GM23338 (cell line): ENCODE results near the gene ITGB2.

ENCODE experiments used
- CREB1 ChIP-seq: fragments of 250-450 bp; sonication (Bioruptor Pico); IDR thresholded peaks from 2 replicates; pipeline ENCODE4 v1.5.0; 2020; ENCODE audit warnings: low read depth, mild to moderate bottlenecking, moderate library complexity
- CTCF ChIP-seq, 2 experiments: fragments of 200-600 bp in 1 of 2; sonication (generic) in 1 of 2; conservative IDR thresholded peaks; 2 replicates each; pipeline versions ENCODE4 v1.5.1 to v1.6.1; 2016 to 2017; ENCODE audit warnings: antibody characterized with exemption in 2 of 2, low read depth in 2 of 2, mild to moderate bottlenecking in 2 of 2, moderate library complexity in 1 of 2
- EZH2 ChIP-seq: fragments of 200-600 bp; sonication (generic); IDR thresholded peaks from one replicate; pipeline ENCODE4 v1.8.0; 2017; ENCODE audit warnings: antibody characterized with exemption, mild to moderate bottlenecking, low read depth; ENCODE audit not compliant: unreplicated experiment
- EZH2phosphoT487 ChIP-seq: fragments of 200-600 bp; sonication (generic); IDR thresholded peaks from one replicate; pipeline ENCODE4 v1.8.1; 2018; ENCODE audit warnings: antibody characterized with exemption; ENCODE audit not compliant: unreplicated experiment
- JUNB ChIP-seq: IDR thresholded peaks from one replicate; pipeline ENCODE4 v1.6.1; 2016; ENCODE audit warnings: antibody characterized with exemption; ENCODE audit not compliant: unreplicated experiment
- POLR2AphosphoS5 ChIP-seq: IDR thresholded peaks from 2 replicates; pipeline ENCODE4 v1.6.1; 2016; ENCODE audit warnings: antibody characterized with exemption, low read depth
- TF ChIP-seq, protein P1 (sequence below): IDR thresholded peaks from one replicate; pipeline ENCODE4 v1.6.1; 2018; ENCODE audit warnings: antibody characterized with exemption; ENCODE audit not compliant: unreplicated experiment

- TF ChIP-seq CTCF (conservative IDR thresholded peaks at IDR 0.05; ENCODE audit: low read depth in 2 of 2) = no peak
- no peak for TF ChIP-seq EZH2phosphoT487
- no peak for TF ChIP-seq POLR2AphosphoS5
- TF ChIP-seq CREB1 = no peak
- TF ChIP-seq, protein P1, sequence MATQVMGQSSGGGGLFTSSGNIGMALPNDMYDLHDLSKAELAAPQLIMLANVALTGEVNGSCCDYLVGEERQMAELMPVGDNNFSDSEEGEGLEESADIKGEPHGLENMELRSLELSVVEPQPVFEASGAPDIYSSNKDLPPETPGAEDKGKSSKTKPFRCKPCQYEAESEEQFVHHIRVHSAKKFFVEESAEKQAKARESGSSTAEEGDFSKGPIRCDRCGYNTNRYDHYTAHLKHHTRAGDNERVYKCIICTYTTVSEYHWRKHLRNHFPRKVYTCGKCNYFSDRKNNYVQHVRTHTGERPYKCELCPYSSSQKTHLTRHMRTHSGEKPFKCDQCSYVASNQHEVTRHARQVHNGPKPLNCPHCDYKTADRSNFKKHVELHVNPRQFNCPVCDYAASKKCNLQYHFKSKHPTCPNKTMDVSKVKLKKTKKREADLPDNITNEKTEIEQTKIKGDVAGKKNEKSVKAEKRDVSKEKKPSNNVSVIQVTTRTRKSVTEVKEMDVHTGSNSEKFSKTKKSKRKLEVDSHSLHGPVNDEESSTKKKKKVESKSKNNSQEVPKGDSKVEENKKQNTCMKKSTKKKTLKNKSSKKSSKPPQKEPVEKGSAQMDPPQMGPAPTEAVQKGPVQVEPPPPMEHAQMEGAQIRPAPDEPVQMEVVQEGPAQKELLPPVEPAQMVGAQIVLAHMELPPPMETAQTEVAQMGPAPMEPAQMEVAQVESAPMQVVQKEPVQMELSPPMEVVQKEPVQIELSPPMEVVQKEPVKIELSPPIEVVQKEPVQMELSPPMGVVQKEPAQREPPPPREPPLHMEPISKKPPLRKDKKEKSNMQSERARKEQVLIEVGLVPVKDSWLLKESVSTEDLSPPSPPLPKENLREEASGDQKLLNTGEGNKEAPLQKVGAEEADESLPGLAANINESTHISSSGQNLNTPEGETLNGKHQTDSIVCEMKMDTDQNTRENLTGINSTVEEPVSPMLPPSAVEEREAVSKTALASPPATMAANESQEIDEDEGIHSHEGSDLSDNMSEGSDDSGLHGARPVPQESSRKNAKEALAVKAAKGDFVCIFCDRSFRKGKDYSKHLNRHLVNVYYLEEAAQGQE = no peak
- no peak for TF ChIP-seq EZH2
- TF ChIP-seq JUNB = no peak
These were observed 73.2 kb downstream of the ITGB2 start for GRCh38 chr21:44847261-44848056.
